GM12873 (cell line): ENCODE results near the gene MAFG.

Experiments
- CTCF ChIP-seq: IDR thresholded peaks from 2 replicates; pipeline ENCODE4 v1.5.1; 2012; ENCODE audit warnings: low read depth, mild to moderate bottlenecking, moderate library complexity, low read length, control low read depth; ENCODE audit not compliant: insufficient read depth; ENCODE audit errors: missing control alignments

Gene MAFG

GRCh38 chr17:81898885-81899284 is 28.6 kb downstream of the MAFG start:
- TF ChIP-seq CTCF, result no peak

GRCh38 chr17:81898029-81898866 is 29.3 kb downstream of the MAFG start:
- no peak for TF ChIP-seq CTCF

GRCh38 chr17:81895400-81895799 is 32.1 kb downstream of the MAFG start:
- no peak for TF ChIP-seq CTCF

- TF ChIP-seq CTCF, result no peak
These were observed 36.3 kb downstream of the MAFG start for GRCh38 chr17:81891303-81891552.

- no peak for TF ChIP-seq CTCF
These were observed 36.9 kb downstream of the MAFG start for GRCh38 chr17:81890447-81891302.

- no peak for TF ChIP-seq CTCF
These were observed 37.9 kb downstream of the MAFG start for GRCh38 chr17:81889602-81890001.

GRCh38 chr17:81888988-81889595 is 38.4 kb downstream of the MAFG start:
- no peak for TF ChIP-seq CTCF
